K562 (cell line): ENCODE results near the gene ZNF627. TPM values are rescaled to one million over a fixed set of nuclear protein-coding genes. Genes with fewer than 3 reads are reported as not detected.

Experiments used
- ATAC-seq: fragments of 200-7000 bp; cut with Tn5 transposase; 3 replicates; pipeline ENCODE4 v1.9.1; 2020; ENCODE audit warnings: moderate library complexity
- BruUV-seq: library from RNA; stranded (reverse); fragments of 400-500 nt; replicated peaks from 2 replicates; lab custom pipeline; 2021; lab: Mats Ljungman, UMichigan
- CTCF ChIA-PET: fragments of 300-600 bp; formaldehyde crosslinking; extraction: SDS; loops from one replicate; lab custom pipeline; 2021; ENCODE audit warnings: low intra/inter-chr PET ratio; lab: Yijun Ruan, JAX
- POLR2A ChIA-PET: fragments of 300-600, 350-650 bp; sonication (Branson Sonifier 250); formaldehyde crosslinking; extraction: SDS; loops from one replicate; lab custom pipeline; 2021; ENCODE audit warnings: antibody characterized with exemption, inconsistent platforms; lab: Yijun Ruan, JAX
- DNase-seq, 4 experiments: peaks; one replicate each; pipeline versions ENCODE4 v3.0.0 to v3.0.0-alpha.2; 2011 to 2018; ENCODE audit warnings: low spot score in 3 of 4, mixed read lengths in 3 of 4; ENCODE audit errors: extremely low read depth in 1 of 4
- FAIRE-seq: peaks from 2 replicates; lab custom pipeline; 2011; peaks lifted over from hg19 to GRCh38; lab: Jason Lieb, UNC
- H2AFZ ChIP-seq: 2 replicates; pipeline ENCODE4 v1.6.0; 2011; ENCODE audit warnings: low read depth, low read length, control low read depth, inconsistent platforms
- H3K27ac ChIP-seq: fragments of 200-600 bp; 3 replicates; pipeline ENCODE4 v1.8.0; 2011; ENCODE audit warnings: low read depth, mild to moderate bottlenecking, control low read depth, inconsistent platforms, low read length, moderate library complexity, mixed read lengths; ENCODE audit errors: extremely low read depth
- H3K27me3 ChIP-seq, 2 experiments: fragments of 300-600 bp in 1 of 2; 2 replicates in 1 of 2; 3 replicates in 1 of 2; pipeline versions ENCODE4 v1.6.0 to v1.8.0; 2011; ENCODE audit warnings: inconsistent platforms in 2 of 2, low read length in 2 of 2, mild to moderate bottlenecking in 1 of 2, mixed read lengths in 1 of 2, moderate library complexity in 1 of 2; ENCODE audit not compliant: control insufficient read depth in 2 of 2, insufficient read depth in 2 of 2
- H3K36me3 ChIP-seq: fragments of 300-600 bp; 3 replicates; pipeline ENCODE4 v1.8.0; 2011; ENCODE audit warnings: mild to moderate bottlenecking, low read length, inconsistent platforms; ENCODE audit not compliant: control insufficient read depth, insufficient read depth
- H3K4me1 ChIP-seq, 2 experiments: fragments of 200-600 bp in 1 of 2; replicated peaks in 1 of 2; 2 replicates in 1 of 2; 3 replicates in 1 of 2; pipeline versions ENCODE4 v1.5.1 to v1.8.0; 2011; ENCODE audit warnings: inconsistent platforms in 2 of 2, low read length in 2 of 2, mild to moderate bottlenecking in 1 of 2, mixed read lengths in 1 of 2, moderate library complexity in 1 of 2; ENCODE audit not compliant: control insufficient read depth in 2 of 2, insufficient read depth in 2 of 2
- H3K4me2 ChIP-seq: 2 replicates; pipeline ENCODE4 v1.6.1; 2011; ENCODE audit warnings: low read length, control low read depth, inconsistent platforms, mixed read lengths; ENCODE audit not compliant: insufficient read depth
- H3K4me3 ChIP-seq: fragments of 200-600 bp; sonication (generic), shearing (Covaris generic); 2 replicates; pipeline ENCODE4 v1.5.1; 2016; ENCODE audit warnings: control low read depth, inconsistent platforms
- H3K79me2 ChIP-seq: fragments of 200-600 bp; 3 replicates; pipeline ENCODE4 v1.8.0; 2011; ENCODE audit warnings: low read length, inconsistent platforms; ENCODE audit not compliant: control insufficient read depth, insufficient read depth
- H3K9ac ChIP-seq, 2 experiments: 2 replicates each; pipeline versions ENCODE4 v1.6.0 to v1.6.1; 2011; ENCODE audit warnings: low read depth in 2 of 2, low read length in 2 of 2, control low read depth in 1 of 2, inconsistent platforms in 1 of 2, mild to moderate bottlenecking in 1 of 2, mixed read lengths in 1 of 2; ENCODE audit not compliant: insufficient read depth in 1 of 2
- H3K9me1 ChIP-seq: one replicate; pipeline ENCODE4 v1.6.0; 2011; ENCODE audit warnings: inconsistent platforms, mild to moderate bottlenecking, low read length, moderate library complexity; ENCODE audit not compliant: control insufficient read depth, insufficient read depth
- H3K9me3 ChIP-seq: replicated peaks from 2 replicates; pipeline ENCODE4 v1.5.1; 2011; ENCODE audit warnings: low read depth, low read length, inconsistent platforms; ENCODE audit not compliant: control insufficient read depth, insufficient read depth
- H4K20me1 ChIP-seq: replicated peaks from 2 replicates; pipeline ENCODE4 v1.6.1; 2011; ENCODE audit warnings: low read length, inconsistent platforms, mixed read lengths; ENCODE audit not compliant: control insufficient read depth, insufficient read depth
- CC2D1A ChIP-seq: fragments of 450-650 bp; IDR thresholded peaks from 2 replicates; pipeline ENCODE4 v1.6.1; 2017; ENCODE audit warnings: mild to moderate bottlenecking
- CGGBP1 ChIP-seq: fragments of 250-450 bp; sonication (Bioruptor Pico); IDR thresholded peaks from 2 replicates; pipeline ENCODE4 v1.9.0; 2021; ENCODE audit warnings: mild to moderate bottlenecking
- CHCHD3 ChIP-seq: fragments of 250-450 bp; sonication (Bioruptor Pico); IDR thresholded peaks from 2 replicates; pipeline ENCODE4 v2.1.2; 2022; ENCODE audit warnings: mild to moderate bottlenecking
- MEF2A ChIP-seq: IDR thresholded peaks from 2 replicates; pipeline ENCODE4 v1.6.1; 2011; ENCODE audit warnings: low read depth, mild to moderate bottlenecking, low read length, moderate library complexity; ENCODE audit not compliant: control insufficient read depth
- NELFE ChIP-seq: IDR thresholded peaks from 2 replicates; pipeline ENCODE4 v1.6.1; 2011; ENCODE audit warnings: mild to moderate bottlenecking; ENCODE audit not compliant: insufficient read depth, insufficient read length
- WGBS: fragments of 100-300 bp; shearing (Covaris generic); methylation state at CpG from one replicate; pipeline ENCODE4 v1.1.6; 2016; ENCODE audit warnings: low coverage, mixed read lengths; ENCODE audit not compliant: insufficient coverage; ENCODE audit errors: missing lambda C conversion rate; 5-methylcytosine and 5-hydroxymethylcytosine counted together
- in situ Hi-C: fragments of 300-500 bp; cut with MboI; formaldehyde crosslinking; loops from 4 replicates; pipeline ENCODE4 v1.15.0; 2018; ENCODE audit warnings: inconsistent platforms, mixed read lengths
- intact Hi-C: fragments of 100-400 bp; cut with micrococcal nuclease; formaldehyde crosslinking; loops from 2 replicates; pipeline ENCODE4 v1.14.2; 2022
- polyA plus RNA-seq, 8 experiments: library from polyadenylated mRNA; depleted of rRNA in 4 of 8; stranded (reverse) in 5 of 8; unstranded in 3 of 8; fragments of >200 nt; fragmentation: Nextera tagmentation in 2 of 8; fragmentation: Illumina TruSeq in 1 of 8; extraction: Ambion mirVana in 2 of 8; extraction: Trizol in 1 of 8; gene quantifications; 2 replicates each; pipeline versions ENCODE4 v1.2.1 to v1.2.3, GENCODE V29; 2011 to 2014; ENCODE audit warnings: inconsistent platforms in 1 of 8, missing spikeins in 1 of 8
- total RNA-seq, 7 experiments: library from RNA; depleted of rRNA in 6 of 7; stranded (reverse); fragments of >200 nt in 6 of 7; fragmentation: Illumina TruSeq in 2 of 7; extraction: Trizol in 2 of 7; gene quantifications; 2 replicates each; pipeline versions ENCODE4 v1.2.1 to v1.2.3, GENCODE V29; 2011 to 2021; ENCODE audit warnings: low replicate concordance in 1 of 7
- TF ChIP-seq, protein P1 (sequence below): fragments of 250-450 bp; sonication (Bioruptor Pico); IDR thresholded peaks from 2 replicates; pipeline ENCODE4 v1.5.0; 2021

The ZNF627 gene
- total and polyA plus RNA-seq, 9 of the 15 experiments (the other 6 are each of a cell fraction or from before 2014, with no cell fraction given): 6.4 to 19.9 (median 10.6) TPM

GRCh38 chr19:11574689-11575088, 22.6 kb upstream of the ZNF627 start:
- peak overlapping the region in 1 of 2 experiments; percentile 58; a peak in 2 of 4 replicates for H3K9ac ChIP-seq
- H2AFZ ChIP-seq: no peak overlapping the region
- no peak overlapping the region for H3K4me2 ChIP-seq
- ChIA-PET CTCF (no interaction called here), POLR2A (interaction anchor here (0.5 to 1.4 kb wide), 3 partner anchors 23 to 200 kb away, joined by 3 read pairs; partner anchors contain the start of genes PRKCSH and SWSAP1)
- H3K36me3 ChIP-seq: no peaks in the 10 kb centered on the region
- in situ Hi-C loops: no loop called here
- no peaks in the 10 kb centered on the region for H3K79me2 ChIP-seq
- no peak overlapping the region for H3K27ac ChIP-seq
- no peak for FAIRE-seq
- intact Hi-C loops: no loop called here
- no peak for DNase-seq
- BruUV-seq: no TSS peak
- H3K4me1 ChIP-seq: peaks cover 28 to 47% of the 10 kb centered on the region in 2 experiments
- no peaks in the 10 kb centered on the region for H3K9me3 ChIP-seq
- no peak for ATAC-seq
- WGBS: 81% methylated on average over 6 of the region's 9 CpGs
- TF ChIP-seq CC2D1A (no peak), CHCHD3 (no peak), NELFE (no peak), CGGBP1 (CRISPR knock-in tag) (no peak), MEF2A (no peak)
- TF ChIP-seq, protein P1, sequence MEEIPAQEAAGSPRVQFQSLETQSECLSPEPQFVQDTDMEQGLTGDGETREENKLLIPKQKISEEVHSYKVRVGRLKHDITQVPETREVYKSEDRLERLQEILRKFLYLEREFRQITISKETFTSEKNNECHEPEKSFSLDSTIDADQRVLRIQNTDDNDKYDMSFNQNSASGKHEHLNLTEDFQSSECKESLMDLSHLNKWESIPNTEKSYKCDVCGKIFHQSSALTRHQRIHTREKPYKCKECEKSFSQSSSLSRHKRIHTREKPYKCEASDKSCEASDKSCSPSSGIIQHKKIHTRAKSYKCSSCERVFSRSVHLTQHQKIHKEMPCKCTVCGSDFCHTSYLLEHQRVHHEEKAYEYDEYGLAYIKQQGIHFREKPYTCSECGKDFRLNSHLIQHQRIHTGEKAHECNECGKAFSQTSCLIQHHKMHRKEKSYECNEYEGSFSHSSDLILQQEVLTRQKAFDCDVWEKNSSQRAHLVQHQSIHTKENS (CRISPR knock-in tag): no peak
- H3K4me3 ChIP-seq: no peak overlapping the region
- no peaks in the 10 kb centered on the region for H3K9me1 ChIP-seq
- H3K27me3 ChIP-seq: no peaks in the 10 kb centered on the region
- no peaks in the 10 kb centered on the region for H4K20me1 ChIP-seq
